Measurements from ENCODE around the gene CPT1B.
"Not testable (repeated sequence)": the region's sequence is repeated elsewhere in the genome, so short reads cannot be mapped to it uniquely, and the experiment has no call there.

DNA sequence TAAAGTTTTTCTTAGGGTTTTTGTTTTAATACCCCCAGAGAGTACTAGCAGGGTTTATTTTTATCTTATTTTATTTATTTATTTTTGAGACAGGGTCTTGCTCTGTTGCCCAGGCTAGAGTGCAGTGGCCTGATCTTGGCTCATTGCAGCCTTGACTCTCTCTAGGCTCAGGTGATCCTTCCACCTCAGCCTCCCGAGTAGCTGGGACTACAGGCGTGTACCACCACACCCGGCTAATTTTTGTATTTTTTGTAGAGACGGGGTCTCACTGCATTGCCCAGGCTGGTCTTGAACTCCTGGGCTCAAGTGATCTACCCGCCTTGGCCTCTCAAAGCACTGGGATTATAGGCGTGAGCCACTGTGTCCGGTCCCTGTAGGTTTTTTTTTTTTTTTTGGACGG, 58.0 kb downstream of the CPT1B start:
- TF ChIP-seq, protein P1, sequence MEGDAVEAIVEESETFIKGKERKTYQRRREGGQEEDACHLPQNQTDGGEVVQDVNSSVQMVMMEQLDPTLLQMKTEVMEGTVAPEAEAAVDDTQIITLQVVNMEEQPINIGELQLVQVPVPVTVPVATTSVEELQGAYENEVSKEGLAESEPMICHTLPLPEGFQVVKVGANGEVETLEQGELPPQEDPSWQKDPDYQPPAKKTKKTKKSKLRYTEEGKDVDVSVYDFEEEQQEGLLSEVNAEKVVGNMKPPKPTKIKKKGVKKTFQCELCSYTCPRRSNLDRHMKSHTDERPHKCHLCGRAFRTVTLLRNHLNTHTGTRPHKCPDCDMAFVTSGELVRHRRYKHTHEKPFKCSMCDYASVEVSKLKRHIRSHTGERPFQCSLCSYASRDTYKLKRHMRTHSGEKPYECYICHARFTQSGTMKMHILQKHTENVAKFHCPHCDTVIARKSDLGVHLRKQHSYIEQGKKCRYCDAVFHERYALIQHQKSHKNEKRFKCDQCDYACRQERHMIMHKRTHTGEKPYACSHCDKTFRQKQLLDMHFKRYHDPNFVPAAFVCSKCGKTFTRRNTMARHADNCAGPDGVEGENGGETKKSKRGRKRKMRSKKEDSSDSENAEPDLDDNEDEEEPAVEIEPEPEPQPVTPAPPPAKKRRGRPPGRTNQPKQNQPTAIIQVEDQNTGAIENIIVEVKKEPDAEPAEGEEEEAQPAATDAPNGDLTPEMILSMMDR (IDR thresholded peaks at IDR 0.05): not testable (repeated sequence)
- not testable (repeated sequence) for TF ChIP-seq POLR2AphosphoS5, POLR2A (IDR thresholded peaks at IDR 0.05)
